Dermis blood vessel endothelial cell (primary cell): ENCODE measurements around the gene SEH1L. TPM values are rescaled to one million over a fixed set of nuclear protein-coding genes. Genes with fewer than 3 reads are reported as not detected.
"Not testable (repeated sequence)": the region's sequence is repeated elsewhere in the genome, so short reads cannot be mapped to it uniquely, and the experiment has no call there.

ENCODE experiments used
- DNase-seq: peaks from one replicate; pipeline ENCODE4 v3.0.0; 2010
- total RNA-seq: library from RNA; depleted of rRNA; stranded (reverse); fragments of >200 nt; gene quantifications from 2 replicates; pipeline ENCODE4 v1.2.3, GENCODE V29; 2014

SEH1L gene
- total RNA-seq, 1 donor from 2014 or later, result 63.0 TPM

DNA sequence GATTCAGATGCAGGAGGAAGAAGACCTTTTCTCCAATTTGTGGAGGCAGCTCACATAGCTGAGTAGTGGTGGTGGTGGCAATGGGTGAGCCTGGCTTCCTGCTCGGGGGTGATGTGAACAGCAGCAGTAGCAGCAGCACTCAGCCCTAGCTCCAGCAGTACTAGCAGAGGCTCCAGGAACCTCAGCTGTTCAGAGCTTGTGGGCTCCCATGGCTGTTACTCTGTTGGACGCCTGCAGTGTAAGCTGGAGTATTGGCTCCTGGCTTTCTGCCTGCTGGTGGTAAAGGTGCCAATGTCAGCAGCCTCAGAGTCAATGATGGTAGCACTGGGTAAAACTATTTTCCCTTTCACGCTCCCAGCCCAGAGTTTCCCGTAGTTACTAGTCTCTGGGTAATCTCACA is 3.1 kb upstream of the SEH1L start:
- DNase-seq, result no peak

- DNase-seq, result peak; percentile 61
Observed at GRCh38 chr18:12946549-12947284, 1.1 kb upstream of the SEH1L start.

DNA sequence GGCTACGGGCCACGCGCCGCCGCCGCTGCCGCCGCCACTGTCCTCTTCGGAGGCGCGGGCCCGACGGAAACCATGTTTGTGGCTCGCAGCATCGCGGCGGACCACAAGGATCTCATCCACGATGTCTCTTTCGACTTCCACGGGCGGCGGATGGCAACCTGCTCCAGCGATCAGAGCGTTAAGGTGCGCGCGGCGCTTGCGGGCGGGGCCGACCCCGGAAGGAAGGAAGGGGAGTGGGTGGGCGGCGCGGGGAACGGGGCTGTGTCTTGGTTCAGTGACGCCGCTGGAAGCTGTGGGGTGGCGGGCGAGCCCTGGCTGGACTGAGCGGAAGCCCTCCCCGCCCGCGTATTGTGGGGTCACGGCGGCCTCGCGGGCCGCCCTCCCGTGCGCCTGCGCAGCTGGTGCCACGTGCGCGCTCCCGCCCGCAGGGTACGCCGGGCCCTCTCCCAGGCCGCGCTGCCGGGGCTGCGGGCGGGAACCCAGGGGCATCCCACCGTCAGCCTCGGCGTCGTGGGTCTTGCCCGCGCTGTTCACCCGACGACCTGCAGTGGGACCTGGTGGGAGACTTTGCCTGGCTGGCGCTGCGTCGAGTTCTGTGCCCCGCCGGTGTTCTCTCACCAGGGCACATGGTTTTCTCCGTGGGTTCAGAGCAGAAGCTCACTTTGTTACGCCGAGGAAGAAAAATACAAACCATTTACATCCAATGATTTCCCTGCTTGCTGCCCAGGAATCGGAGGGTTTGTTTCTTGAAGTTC is 416 bp downstream of the SEH1L start:
- DNase-seq, result peak; percentile 97

GRCh38 chr18:12958478-12958877 is 10.7 kb downstream of the SEH1L start:
- no peak for DNase-seq

- DNase-seq, result no peak
Observed at GRCh38 chr18:12960395-12960794, 12.6 kb downstream of the SEH1L start.

- no peak for DNase-seq
Observed at GRCh38 chr18:12960853-12961397, 13.1 kb downstream of the SEH1L start.

DNA sequence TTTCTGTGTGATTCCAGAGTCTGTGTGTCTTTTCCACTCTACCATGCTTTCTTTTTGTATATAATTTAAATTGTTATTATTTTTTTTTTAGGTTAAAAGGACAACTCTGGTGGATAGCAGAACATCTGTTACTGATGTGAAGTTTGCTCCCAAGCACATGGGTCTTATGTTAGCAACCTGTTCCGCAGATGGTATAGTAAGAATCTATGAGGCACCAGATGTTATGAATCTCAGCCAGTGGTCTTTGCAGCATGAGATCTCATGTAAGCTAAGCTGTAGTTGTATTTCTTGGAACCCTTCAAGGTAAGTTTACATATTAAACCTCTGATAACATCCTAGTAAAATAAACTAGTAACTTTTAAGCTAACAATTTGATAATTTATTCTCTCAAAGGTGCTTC is 15.3 kb downstream of the SEH1L start:
- no peak for DNase-seq

DNA sequence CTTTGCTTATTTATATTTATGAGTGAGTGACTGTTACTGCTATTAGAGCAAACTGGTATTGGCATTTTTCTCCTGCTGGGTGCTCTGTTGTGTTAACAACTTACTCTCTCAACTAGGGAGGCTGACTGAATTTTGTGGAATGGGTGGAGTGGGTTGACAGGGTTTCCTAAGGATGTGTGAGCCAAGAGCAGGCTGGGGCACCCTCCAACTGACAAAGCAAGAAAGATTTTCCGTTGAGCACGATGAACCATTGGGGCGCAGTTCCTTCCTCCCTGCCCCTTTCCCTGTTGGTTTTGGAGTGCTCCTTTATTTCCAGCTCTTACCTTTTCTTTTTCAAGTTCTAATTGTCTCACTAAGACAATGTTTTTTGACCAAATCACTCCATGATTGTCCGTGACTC is 20.3 kb downstream of the SEH1L start:
- no peak for DNase-seq

DNA sequence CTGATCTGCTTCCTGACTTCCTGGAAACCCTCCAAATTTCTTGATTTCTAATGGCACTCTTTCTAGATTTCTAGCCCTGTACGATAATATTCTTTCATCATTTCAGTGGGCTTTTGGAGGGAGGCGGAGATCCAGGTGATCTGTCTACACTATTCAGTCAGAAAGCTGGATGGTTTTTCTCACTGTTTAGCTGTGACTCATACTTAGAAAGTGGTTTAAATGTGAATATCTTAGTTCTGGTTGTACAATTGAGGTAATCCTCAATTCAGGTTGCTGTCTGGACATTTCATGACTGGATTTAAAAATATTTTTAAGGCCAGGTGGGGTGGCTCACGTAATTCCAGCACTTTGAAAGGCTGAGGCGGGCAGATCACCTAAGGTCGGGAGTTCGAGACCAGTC is 20.8 kb downstream of the SEH1L start:
- no peak for DNase-seq

GRCh38 chr18:12973562-12974213 is 25.9 kb downstream of the SEH1L start:
- no peak for DNase-seq

DNA sequence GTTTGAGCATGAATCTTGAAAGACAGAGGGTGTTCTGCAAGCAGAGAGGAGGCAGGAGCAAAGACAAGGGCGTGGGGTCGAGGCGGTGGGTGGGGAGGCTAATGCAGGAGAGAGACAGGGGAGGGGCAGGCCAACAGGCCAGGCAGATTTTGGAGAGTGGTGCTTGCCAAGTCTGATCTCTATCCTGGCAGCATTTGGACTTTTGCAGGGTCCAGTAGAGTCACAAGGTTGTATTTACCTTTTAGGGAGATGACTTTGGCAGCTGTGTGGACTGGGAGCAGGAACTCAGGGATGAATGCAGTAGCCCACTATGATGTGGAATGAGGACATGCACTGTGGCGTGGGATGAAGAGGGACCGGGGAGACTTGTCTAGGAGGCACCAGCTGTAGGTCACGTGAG is 27.7 kb downstream of the SEH1L start:
- DNase-seq, result no peak

DNA sequence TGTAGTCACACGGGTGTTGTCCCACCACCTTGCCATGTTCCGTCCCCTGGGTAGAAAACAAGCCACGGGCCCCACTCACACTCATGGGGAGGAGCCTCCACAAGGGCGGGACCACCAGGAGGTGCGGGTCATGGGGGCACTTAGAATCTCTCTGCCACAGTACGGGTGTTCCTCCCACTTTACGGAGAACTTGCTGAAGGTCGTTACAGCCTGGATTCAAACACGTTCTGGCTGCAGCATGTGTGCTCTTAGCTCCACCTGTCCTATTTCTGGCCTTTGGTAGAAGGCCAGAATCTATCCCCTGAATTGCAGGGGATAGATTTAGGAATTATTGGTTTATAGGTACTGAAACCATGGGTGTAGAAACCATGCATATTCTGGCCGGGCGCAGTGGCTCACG is 28.5 kb downstream of the SEH1L start:
- DNase-seq, result no peak

DNA sequence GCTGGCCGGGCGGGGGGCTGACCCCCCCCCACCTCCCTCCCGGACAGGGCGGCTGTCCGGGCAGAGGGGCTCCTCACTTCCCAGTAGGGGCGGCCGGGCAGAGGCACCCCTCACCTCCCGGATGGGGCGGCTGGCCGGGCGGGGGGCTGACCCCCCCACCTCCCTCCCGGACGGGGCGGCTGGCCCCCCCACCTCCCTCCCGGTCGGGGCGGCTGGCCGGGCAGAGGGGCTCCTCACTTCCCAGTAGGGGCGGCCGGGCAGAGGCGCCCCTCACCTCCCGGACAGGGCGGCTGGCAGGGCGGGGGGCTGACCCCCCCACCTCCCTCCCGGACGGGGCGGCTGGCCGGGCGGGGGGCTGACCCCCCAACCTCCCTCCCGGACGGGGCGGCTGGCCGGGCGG is 32.3 kb downstream of the SEH1L start:
- DNase-seq, result not testable (repeated sequence)

GRCh38 chr18:12989397-12990122 is 41.7 kb downstream of the SEH1L start:
- DNase-seq, result no peak

- no peak for DNase-seq
Observed at GRCh38 chr18:12990123-12990475, 42.3 kb downstream of the SEH1L start.

DNA sequence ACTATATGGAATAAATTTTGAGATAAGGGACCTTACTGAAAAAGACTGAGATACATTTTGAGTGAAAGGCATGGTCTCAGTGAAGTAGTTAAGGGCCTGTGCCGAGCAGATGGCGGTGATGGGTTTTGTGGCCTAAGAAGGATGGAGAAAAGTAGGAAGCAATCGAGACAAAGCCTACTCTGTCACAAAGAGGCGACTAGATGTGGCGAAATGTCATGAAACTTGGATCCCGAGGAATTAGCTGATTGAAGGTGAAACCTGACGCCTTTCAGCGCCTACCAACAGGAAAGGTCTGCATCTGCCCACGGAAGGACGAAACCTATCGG is 42.8 kb downstream of the SEH1L start:
- DNase-seq, result no peak

- DNase-seq, result peak; percentile 99
Observed at GRCh38 chr18:12990967-12991820, 43.4 kb downstream of the SEH1L start, which contains the start of gene CEP192. Gene CEP192 (plus strand): TSS chr18:12991362. CDS start chr18:12999425, 8,063 bp downstream.

- no peak for DNase-seq
Observed at GRCh38 chr18:12991821-12992179, 44.0 kb downstream of the SEH1L start.

GRCh38 chr18:12993439-12993838 is 45.6 kb downstream of the SEH1L start:
- DNase-seq, result no peak

DNA sequence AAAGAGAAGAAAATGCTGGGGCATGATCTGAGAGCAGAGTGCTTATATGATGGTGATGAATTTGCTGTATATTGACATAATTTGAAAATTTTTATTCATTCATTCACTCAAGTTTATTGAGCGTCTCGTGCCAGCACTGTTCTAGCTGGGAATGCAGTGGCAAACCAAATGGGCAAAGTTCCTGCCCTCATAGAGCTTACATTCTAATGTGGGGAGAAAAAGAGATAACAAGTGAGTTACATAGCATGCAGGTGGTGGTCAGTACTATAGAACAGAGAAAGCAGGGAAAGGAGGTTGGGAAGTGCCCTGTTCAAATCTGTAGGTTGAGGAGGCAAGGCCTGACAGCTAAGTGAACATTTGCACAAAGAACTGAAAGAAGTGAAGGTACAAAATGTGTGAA is 47.6 kb downstream of the SEH1L start:
- no peak for DNase-seq

DNA sequence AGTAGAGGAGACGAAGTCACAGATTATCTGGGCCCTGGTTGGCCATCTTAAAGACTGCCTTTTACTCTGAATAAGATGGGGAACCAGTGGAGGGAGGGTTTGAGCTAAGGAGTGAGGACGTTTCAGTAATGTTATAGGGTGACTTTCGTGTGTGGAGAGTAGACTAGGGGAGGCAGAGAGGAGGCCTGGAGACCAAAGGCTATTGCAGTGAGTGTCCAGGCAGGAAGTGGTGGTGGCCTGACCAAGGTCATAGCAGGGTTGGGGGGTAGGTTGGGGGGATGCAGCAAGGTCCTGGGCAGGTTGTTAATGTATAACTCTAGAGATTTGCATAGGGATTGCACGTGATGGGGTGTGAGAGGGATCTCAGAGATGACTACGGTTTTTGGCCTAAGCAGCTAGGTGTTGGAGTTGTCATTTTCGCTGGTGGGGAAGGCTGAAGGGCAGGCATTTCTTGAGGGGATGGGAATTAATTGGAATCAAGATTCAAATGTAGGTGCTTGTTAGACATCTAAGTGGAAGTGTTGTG is 48.2 kb downstream of the SEH1L start:
- no peak for DNase-seq
